SK-N-SH treated with all-trans-retinoic acid at 6 μM for 48 hours (cell line): ENCODE data around the gene TRIB2.

ENCODE experiments used
- ISL1 ChIP-seq: fragments of 250-450 bp; sonication (Bioruptor Pico); IDR thresholded peaks from 2 replicates; pipeline ENCODE4 v2.1.2; 2022; ENCODE audit warnings: mild to moderate bottlenecking, moderate library complexity
- PATZ1 ChIP-seq: fragments of 250-450 bp; sonication (Bioruptor Pico); IDR thresholded peaks from 2 replicates; pipeline ENCODE4 v1.8.0; 2020; ENCODE audit warnings: mild to moderate bottlenecking, moderate library complexity, borderline replicate concordance
- POU6F1 ChIP-seq: fragments of 250-450 bp; sonication (Bioruptor Pico); IDR thresholded peaks from 2 replicates; pipeline ENCODE4 v1.8.0; 2021; ENCODE audit warnings: low read depth, mild to moderate bottlenecking, moderate library complexity, borderline replicate concordance
- PPARA ChIP-seq: fragments of 250-450 bp; sonication (Bioruptor Pico); IDR thresholded peaks from 2 replicates; pipeline ENCODE4 v1.5.0; 2020; ENCODE audit warnings: mild to moderate bottlenecking, borderline replicate concordance

- no peak for TF ChIP-seq POU6F1 (CRISPR knock-in tag)
- TF ChIP-seq PATZ1 (CRISPR knock-in tag): no peak
- TF ChIP-seq PPARA (CRISPR knock-in tag): no peak
- TF ChIP-seq ISL1 (CRISPR knock-in tag): no peak
Observed at GRCh38 chr2:12787891-12788801, 71.4 kb downstream of the TRIB2 start.
